Measurements from ENCODE around the gene SPATA24.
"Not testable (repeated sequence)": the region's sequence is repeated elsewhere in the genome, so short reads cannot be mapped to it uniquely, and the experiment has no call there.

The SPATA24 gene

GRCh38 chr5:139381837-139382761, 21.8 kb downstream of the SPATA24 start:
- DNase-seq, result no peak

- no peak for DNase-seq
These were observed 24.1 kb downstream of the SPATA24 start for GRCh38 chr5:139379626-139380449.

- no peak for DNase-seq
These were observed 24.9 kb downstream of the SPATA24 start for GRCh38 chr5:139378941-139379361.

- no peak for DNase-seq
These were observed 25.6 kb downstream of the SPATA24 start for GRCh38 chr5:139378101-139378825.

- no peak for DNase-seq
These were observed 26.7 kb downstream of the SPATA24 start for GRCh38 chr5:139377226-139377625.

GRCh38 chr5:139376364-139376763, 27.5 kb downstream of the SPATA24 start:
- no peak for DNase-seq

GRCh38 chr5:139374909-139375308, 29.0 kb downstream of the SPATA24 start:
- DNase-seq, result no peak

- no peak for DNase-seq
These were observed 32.1 kb downstream of the SPATA24 start for GRCh38 chr5:139371482-139372435.

GRCh38 chr5:139369181-139369580, 34.7 kb downstream of the SPATA24 start:
- no peak for DNase-seq

- DNase-seq, result no peak
These were observed 35.3 kb downstream of the SPATA24 start for GRCh38 chr5:139368613-139369012.

- no peak for DNase-seq
These were observed 39.4 kb downstream of the SPATA24 start for GRCh38 chr5:139364466-139364865.

GRCh38 chr5:139363937-139364336, 40.0 kb downstream of the SPATA24 start:
- no peak for DNase-seq

GRCh38 chr5:139361835-139362429, 42.0 kb downstream of the SPATA24 start:
- peak; percentile 28 for DNase-seq

GRCh38 chr5:139360384-139360783, 43.5 kb downstream of the SPATA24 start:
- no peak for DNase-seq

- no peak for DNase-seq
These were observed 45.8 kb downstream of the SPATA24 start for GRCh38 chr5:139358064-139358463.

GRCh38 chr5:139355900-139356299, 48.0 kb downstream of the SPATA24 start:
- DNase-seq, result not testable (repeated sequence)

GRCh38 chr5:139354186-139354585, 49.7 kb downstream of the SPATA24 start:
- no peak for DNase-seq

- DNase-seq, result not testable (repeated sequence)
These were observed 56.0 kb downstream of the SPATA24 start for GRCh38 chr5:139347863-139348262.

Measured in activated CD4-positive, alpha-beta T cell treated with anti-CD3 and anti-CD28 coated beads, Interleukin-10, Interleukin-2, amounts not matched to agents 100 ng/mL and 50 ng/mL, durations not matched to agents 16 hours and 8 hours (primary cell).